Smooth muscle cell (in vitro differentiated cells): Measurements from ENCODE around the gene KLK14. TPM values are rescaled to one million over a fixed set of nuclear protein-coding genes. Genes with fewer than 3 reads are reported as not detected.
A peak's percentile ranks its signal among the peaks of the same experiment; 100 is the strongest.

Experiments
- DNase-seq: peaks from one replicate; lab custom pipeline; 2025; ENCODE audit not compliant: unreplicated experiment; lab: John Stamatoyannopoulos, UW
- H2AFZ ChIP-seq: fragments of 200-600 bp; sonication (generic); 2 replicates; pipeline ENCODE4 v1.6.0; 2016; ENCODE audit warnings: antibody characterized with exemption, low read depth, mild to moderate bottlenecking
- H3F3A ChIP-seq: fragments of 200-600 bp; sonication (generic); 2 replicates; pipeline ENCODE4 v1.6.0; 2017; ENCODE audit warnings: antibody characterized with exemption, low read depth
- H3K27ac ChIP-seq: fragments of 200-600 bp; sonication (generic); 2 replicates; pipeline ENCODE4 v1.5.1; 2016; ENCODE audit warnings: low read depth, mild to moderate bottlenecking
- H3K27me3 ChIP-seq: fragments of 200-600 bp; sonication (generic); 2 replicates; pipeline ENCODE4 v1.6.1; 2016; ENCODE audit warnings: low read depth, mild to moderate bottlenecking
- H3K36me3 ChIP-seq: fragments of 200-600 bp; sonication (generic); 2 replicates; pipeline ENCODE4 v1.5.1; 2016; ENCODE audit warnings: low read depth
- H3K4me1 ChIP-seq: fragments of 200-600 bp; sonication (generic); 2 replicates; pipeline ENCODE4 v1.5.1; 2016; ENCODE audit warnings: low read depth
- H3K4me2 ChIP-seq: fragments of 200-600 bp; sonication (generic); 2 replicates; pipeline ENCODE4 v1.6.0; 2016; ENCODE audit warnings: mild to moderate bottlenecking
- H3K4me3 ChIP-seq: fragments of 200-600 bp; sonication (generic); 2 replicates; pipeline ENCODE4 v1.5.1; 2016; ENCODE audit warnings: mild to moderate bottlenecking
- H3K79me2 ChIP-seq: fragments of 200-600 bp; sonication (generic); 2 replicates; pipeline ENCODE4 v1.6.0; 2016; ENCODE audit warnings: low read depth, mild to moderate bottlenecking
- H3K9ac ChIP-seq: fragments of 200-600 bp; sonication (generic); 2 replicates; pipeline ENCODE4 v1.6.0; 2016; ENCODE audit warnings: low read depth
- H3K9me3 ChIP-seq: fragments of 200-600 bp; sonication (generic); replicated peaks from 2 replicates; pipeline ENCODE4 v1.5.1; 2016; ENCODE audit warnings: low read depth
- H4K20me1 ChIP-seq: fragments of 200-600 bp; sonication (generic); 2 replicates; pipeline ENCODE4 v1.6.0; 2016; ENCODE audit warnings: low read depth
- CTCF ChIP-seq: fragments of 200-600 bp; sonication (generic); IDR thresholded peaks from 2 replicates; pipeline ENCODE4 v1.5.1; 2017; ENCODE audit warnings: borderline replicate concordance, mild to moderate bottlenecking, antibody characterized with exemption; ENCODE audit not compliant: insufficient read depth, poor library complexity, severe bottlenecking
- WGBS: methylation state at CpG from one replicate; pipeline ENCODE4 v1.1.7; 2016; ENCODE audit warnings: low lambda C conversion rate; 5-methylcytosine and 5-hydroxymethylcytosine counted together
- polyA plus RNA-seq: library from polyadenylated mRNA; unstranded; fragments of >200 nt; fragmentation: Nextera tagmentation; extraction: Ambion mirVana; gene quantifications from 2 replicates; pipeline ENCODE4 v1.2.1, GENCODE V29; 2016
- total RNA-seq: library from RNA; depleted of rRNA; stranded (reverse); fragments of >200 nt; gene quantifications from 2 replicates; pipeline ENCODE4 v1.2.3, GENCODE V29; 2014

The KLK14 gene
- total and polyA plus RNA-seq, 2 experiments from 2014 or later = 7.7 to 12.3 TPM

GRCh38 chr19:51128227-51128626 is 45.5 kb upstream of the KLK14 start:
- Histone ChIP-seq H4K20me1 (no peaks in the 10 kb centered on the region), H3K9me3 (no peaks in the 10 kb centered on the region), H2AFZ (no peak overlapping the region), H3K79me2 (no peaks in the 10 kb centered on the region), H3K4me1 (no peaks in the 10 kb centered on the region), H3K4me3 (no peak overlapping the region), H3K27ac (no peak overlapping the region), H3K36me3 (no peaks in the 10 kb centered on the region), H3F3A (no peaks in the 10 kb centered on the region), H3K9ac (no peak overlapping the region), H3K27me3 (no peaks in the 10 kb centered on the region), H3K4me2 (peak overlapping the region; percentile 64)
- TF ChIP-seq CTCF = no peak
- no peak for DNase-seq
- WGBS = 96% methylated on average over 7 of the region's 7 CpGs

- Histone ChIP-seq H3K27me3 (no peaks in the 10 kb centered on the region), H2AFZ (no peak overlapping the region), H3K9me3 (no peaks in the 10 kb centered on the region), H3K36me3 (no peaks in the 10 kb centered on the region), H3K4me3 (no peak overlapping the region), H3K27ac (no peak overlapping the region), H4K20me1 (no peaks in the 10 kb centered on the region), H3F3A (no peaks in the 10 kb centered on the region), H3K4me2 (peak overlapping the region; percentile 64), H3K79me2 (no peaks in the 10 kb centered on the region), H3K9ac (no peak overlapping the region), H3K4me1 (no peaks in the 10 kb centered on the region)
- TF ChIP-seq CTCF = no peak
- no peak for DNase-seq
- 45% methylated on average over 4 of the region's 4 CpGs for WGBS
These were observed 45.1 kb upstream of the KLK14 start for GRCh38 chr19:51127755-51128154.

- Histone ChIP-seq H3K4me2 (no peak overlapping the region), H3K4me3 (no peak overlapping the region), H3F3A (no peaks in the 10 kb centered on the region), H3K9me3 (no peaks in the 10 kb centered on the region), H3K27ac (no peak overlapping the region), H4K20me1 (no peaks in the 10 kb centered on the region), H2AFZ (no peak overlapping the region), H3K9ac (no peak overlapping the region), H3K36me3 (no peaks in the 10 kb centered on the region), H3K4me1 (no peaks in the 10 kb centered on the region), H3K79me2 (no peaks in the 10 kb centered on the region), H3K27me3 (no peaks in the 10 kb centered on the region)
- no peak for TF ChIP-seq CTCF
- no peak for DNase-seq
- WGBS = 77% methylated on average over 6 of the region's 6 CpGs
These were observed 44.3 kb upstream of the KLK14 start for GRCh38 chr19:51127032-51127431.

GRCh38 chr19:51125421-51126075 is 42.9 kb upstream of the KLK14 start:
- TF ChIP-seq CTCF = no peak
- 94% methylated on average over 16 of the region's 16 CpGs for WGBS
- Histone ChIP-seq H4K20me1 (no peaks in the 10 kb centered on the region), H3K4me3 (no peak overlapping the region), H3K27me3 (no peaks in the 10 kb centered on the region), H3K9ac (no peak overlapping the region), H3K36me3 (no peaks in the 10 kb centered on the region), H3K27ac (no peak overlapping the region), H3K4me2 (no peak overlapping the region), H3K4me1 (no peaks in the 10 kb centered on the region), H3F3A (no peaks in the 10 kb centered on the region), H3K79me2 (no peaks in the 10 kb centered on the region), H2AFZ (no peak overlapping the region), H3K9me3 (no peaks in the 10 kb centered on the region)
- no peak for DNase-seq
